K562 (cell line): ENCODE results near the gene PACS1. TPM values are rescaled to one million over a fixed set of nuclear protein-coding genes. Genes with fewer than 3 reads are reported as not detected.
A peak's percentile ranks its signal among the peaks of the same experiment; 100 is the strongest.

ENCODE experiments used
- DPF2 ChIP-seq: fragments of 450-650 bp; IDR thresholded peaks from 2 replicates; pipeline ENCODE4 v1.6.1; 2016
- FOXA3 ChIP-seq, 2 experiments: fragments of 450-650 bp in 1 of 2; sonication (generic) in 1 of 2; formaldehyde crosslinking; IDR thresholded peaks in 1 of 2; conservative IDR thresholded peaks in 1 of 2; 2 replicates each; pipeline versions ENCODE4 v1.4.0 to v1.8.0; 2020 to 2022; ENCODE audit warnings: mild to moderate bottlenecking in 2 of 2, missing genetic modification reagents in 1 of 2
- JUN ChIP-seq, 2 experiments: sonication (generic) in 1 of 2; formaldehyde crosslinking in 1 of 2; IDR thresholded peaks; 2 replicates each; pipeline versions ENCODE4 v1.6.1 to v1.8.0; 2012 to 2022; ENCODE audit warnings: borderline replicate concordance in 2 of 2, mild to moderate bottlenecking in 2 of 2, improper control_type of control experiment in 1 of 2, low read depth in 1 of 2, low read length in 1 of 2, missing genetic modification reagents in 1 of 2
- NR2C2 ChIP-seq, 2 experiments: fragments of 200-800 bp in 1 of 2; sonication (Bioruptor generic) in 1 of 2; sonication (generic) in 1 of 2; formaldehyde crosslinking in 1 of 2; IDR thresholded peaks; 2 replicates each; pipeline versions ENCODE4 v1.6.1 to v1.8.0; 2016 to 2022; ENCODE audit warnings: mild to moderate bottlenecking in 1 of 2, missing compliant biosample characterization in 1 of 2, missing genetic modification characterization in 1 of 2, missing genetic modification reagents in 1 of 2
- PHB2 ChIP-seq: fragments of 450-650 bp; IDR thresholded peaks from 2 replicates; pipeline ENCODE4 v1.6.1; 2017; ENCODE audit warnings: low read depth
- PHF8 ChIP-seq: fragments of 200-600 bp; sonication (generic); IDR thresholded peaks from 2 replicates; pipeline ENCODE4 v1.6.1; 2012; ENCODE audit warnings: mixed run types, mild to moderate bottlenecking, inconsistent platforms, low read length, moderate library complexity, borderline replicate concordance
- RBFOX2 ChIP-seq: fragments of 200-400 bp; formaldehyde crosslinking; IDR thresholded peaks from 2 replicates; pipeline ENCODE4 v1.6.1; 2017; ENCODE audit warnings: low read depth, mild to moderate bottlenecking, low read length, moderate library complexity
- SMAD4 ChIP-seq: fragments of 250-450 bp; sonication (Bioruptor Pico); conservative IDR thresholded peaks from 2 replicates; pipeline ENCODE4 v1.8.0; 2021; ENCODE audit warnings: inconsistent platforms, mild to moderate bottlenecking, moderate library complexity
- TEAD4 ChIP-seq, 2 experiments: sonication (generic) in 1 of 2; formaldehyde crosslinking in 1 of 2; IDR thresholded peaks; 2 replicates each; pipeline versions ENCODE4 v1.6.1 to v1.8.0; 2012 to 2022; ENCODE audit warnings: borderline replicate concordance in 1 of 2, inconsistent platforms in 1 of 2, low read length in 1 of 2, mild to moderate bottlenecking in 1 of 2, missing genetic modification reagents in 1 of 2
- ZNF165 ChIP-seq: fragments of 250-450 bp; sonication (Bioruptor Pico); IDR thresholded peaks from 2 replicates; pipeline ENCODE4 v1.4.0; 2020; ENCODE audit warnings: borderline replicate concordance
- polyA plus RNA-seq, 8 experiments: library from polyadenylated mRNA; depleted of rRNA in 4 of 8; stranded (reverse) in 5 of 8; unstranded in 3 of 8; fragments of >200 nt; fragmentation: Nextera tagmentation in 2 of 8; fragmentation: Illumina TruSeq in 1 of 8; extraction: Ambion mirVana in 2 of 8; extraction: Trizol in 1 of 8; gene quantifications; 2 replicates each; pipeline versions ENCODE4 v1.2.1 to v1.2.3, GENCODE V29; 2011 to 2014; ENCODE audit warnings: inconsistent platforms in 1 of 8, missing spikeins in 1 of 8
- total RNA-seq, 7 experiments: library from RNA; depleted of rRNA in 6 of 7; stranded (reverse); fragments of >200 nt in 6 of 7; fragmentation: Illumina TruSeq in 2 of 7; extraction: Trizol in 2 of 7; gene quantifications; 2 replicates each; pipeline versions ENCODE4 v1.2.1 to v1.2.3, GENCODE V29; 2011 to 2021; ENCODE audit warnings: low replicate concordance in 1 of 7
- TF ChIP-seq, protein P1 (sequence below), 2 experiments: fragments of 450-650 bp in 1 of 2; IDR thresholded peaks; 2 replicates each; pipeline ENCODE4 v1.6.1; 2011 to 2017; ENCODE audit warnings: low read depth in 2 of 2, antibody characterized with exemption in 1 of 2, borderline replicate concordance in 1 of 2, low read length in 1 of 2, mild to moderate bottlenecking in 1 of 2, mixed read lengths in 1 of 2; ENCODE audit not compliant: control insufficient read depth in 1 of 2
- TF ChIP-seq, protein P2 (sequence below): IDR thresholded peaks from 2 replicates; pipeline ENCODE4 v1.6.1; 2011; ENCODE audit warnings: borderline replicate concordance, low read depth, mild to moderate bottlenecking, moderate library complexity, low read length; ENCODE audit not compliant: insufficient read depth, poor library complexity, severe bottlenecking
- TF ChIP-seq, protein P3 (sequence below), 2 experiments: IDR thresholded peaks; 2 replicates each; pipeline ENCODE4 v1.6.1; 2012; ENCODE audit warnings: improper control_type of control experiment in 2 of 2, low read depth in 2 of 2, low read length in 2 of 2, borderline replicate concordance in 1 of 2

Gene PACS1
- total and polyA plus RNA-seq, 9 of the 15 experiments (the other 6 are each of a cell fraction or from before 2014, with no cell fraction given), result 0.34 to 28.1 (median 8.5) TPM

DNA sequence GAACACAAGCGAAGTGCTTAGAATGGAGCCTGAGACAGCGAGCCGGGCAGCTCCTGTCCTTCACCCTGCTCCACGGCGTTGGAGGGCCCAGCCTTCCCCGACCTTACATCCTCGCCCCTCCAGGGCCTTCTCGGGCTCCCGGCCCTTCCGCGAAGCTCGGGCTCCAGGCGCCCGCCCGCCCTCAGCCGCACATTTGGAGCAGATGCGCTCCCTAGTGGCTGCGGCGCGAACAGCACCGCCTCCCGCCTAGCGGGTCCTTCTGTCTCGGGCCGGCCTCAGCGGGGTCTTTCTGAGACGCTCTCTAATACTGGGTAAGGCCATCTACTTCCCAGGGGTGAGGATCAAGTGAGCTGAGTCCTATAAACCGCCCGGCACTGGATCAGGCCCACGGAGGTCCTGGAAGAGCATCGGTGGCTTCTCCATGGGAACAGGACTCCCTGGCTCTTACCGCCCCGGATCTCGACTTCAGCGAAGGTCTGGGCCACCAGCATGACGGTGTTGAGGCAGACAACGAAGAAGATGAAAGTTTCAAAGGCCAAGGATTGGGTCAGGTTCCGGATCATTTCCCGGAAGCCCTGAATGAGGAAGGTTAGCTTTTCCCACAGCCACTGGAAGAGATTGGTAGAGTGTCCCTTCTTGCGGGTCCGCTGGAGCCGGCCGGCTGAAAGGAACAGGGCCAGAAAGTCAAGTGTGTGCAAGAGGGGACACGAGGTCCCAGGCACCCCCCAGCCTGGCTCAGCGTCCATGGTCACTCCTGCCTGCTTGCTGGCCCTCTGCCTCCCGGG lies 47.5 kb upstream of the PACS1 start (continued):
- TF ChIP-seq, protein P1, sequence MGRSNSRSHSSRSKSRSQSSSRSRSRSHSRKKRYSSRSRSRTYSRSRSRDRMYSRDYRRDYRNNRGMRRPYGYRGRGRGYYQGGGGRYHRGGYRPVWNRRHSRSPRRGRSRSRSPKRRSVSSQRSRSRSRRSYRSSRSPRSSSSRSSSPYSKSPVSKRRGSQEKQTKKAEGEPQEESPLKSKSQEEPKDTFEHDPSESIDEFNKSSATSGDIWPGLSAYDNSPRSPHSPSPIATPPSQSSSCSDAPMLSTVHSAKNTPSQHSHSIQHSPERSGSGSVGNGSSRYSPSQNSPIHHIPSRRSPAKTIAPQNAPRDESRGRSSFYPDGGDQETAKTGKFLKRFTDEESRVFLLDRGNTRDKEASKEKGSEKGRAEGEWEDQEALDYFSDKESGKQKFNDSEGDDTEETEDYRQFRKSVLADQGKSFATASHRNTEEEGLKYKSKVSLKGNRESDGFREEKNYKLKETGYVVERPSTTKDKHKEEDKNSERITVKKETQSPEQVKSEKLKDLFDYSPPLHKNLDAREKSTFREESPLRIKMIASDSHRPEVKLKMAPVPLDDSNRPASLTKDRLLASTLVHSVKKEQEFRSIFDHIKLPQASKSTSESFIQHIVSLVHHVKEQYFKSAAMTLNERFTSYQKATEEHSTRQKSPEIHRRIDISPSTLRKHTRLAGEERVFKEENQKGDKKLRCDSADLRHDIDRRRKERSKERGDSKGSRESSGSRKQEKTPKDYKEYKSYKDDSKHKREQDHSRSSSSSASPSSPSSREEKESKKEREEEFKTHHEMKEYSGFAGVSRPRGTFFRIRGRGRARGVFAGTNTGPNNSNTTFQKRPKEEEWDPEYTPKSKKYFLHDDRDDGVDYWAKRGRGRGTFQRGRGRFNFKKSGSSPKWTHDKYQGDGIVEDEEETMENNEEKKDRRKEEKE (IDR thresholded peaks at IDR 0.05; ENCODE audit: borderline replicate concordance in 1 of 2, control insufficient read depth in 1 of 2, low read depth in 2 of 2, low read length in 1 of 2), result no peak
- TF ChIP-seq TEAD4 (IDR thresholded peaks at IDR 0.05; ENCODE audit: low read length) (no peak), TEAD4 (CRISPR knock-in tag; IDR thresholded peaks at IDR 0.05; ENCODE audit: borderline replicate concordance) (no peak), FOXA3 (CRISPR knock-in tag; conservative IDR thresholded peaks at IDR 0.05 in 1 of 2, IDR thresholded peaks at IDR 0.05 in 1 of 2) (no peak), DPF2 (no peak), PHB2 (no peak), RBFOX2 (peak; percentile 73), PHF8 (peak; percentile 38; the same call in 1 of the 2 replicates), JUN (IDR thresholded peaks at IDR 0.05; ENCODE audit: borderline replicate concordance, low read depth, low read length) (no peak), JUN (CRISPR knock-in tag; IDR thresholded peaks at IDR 0.05; ENCODE audit: borderline replicate concordance) (no peak), NR2C2 (CRISPR knock-in tag; IDR thresholded peaks at IDR 0.05) (no peak), NR2C2 (tag; IDR thresholded peaks at IDR 0.05) (no peak), SMAD4 (CRISPR knock-in tag) (0 out of 2 replicates have a peak, but pooled peaks have one; percentile 47), ZNF165 (CRISPR knock-in tag) (no peak)
- TF ChIP-seq, protein P2, sequence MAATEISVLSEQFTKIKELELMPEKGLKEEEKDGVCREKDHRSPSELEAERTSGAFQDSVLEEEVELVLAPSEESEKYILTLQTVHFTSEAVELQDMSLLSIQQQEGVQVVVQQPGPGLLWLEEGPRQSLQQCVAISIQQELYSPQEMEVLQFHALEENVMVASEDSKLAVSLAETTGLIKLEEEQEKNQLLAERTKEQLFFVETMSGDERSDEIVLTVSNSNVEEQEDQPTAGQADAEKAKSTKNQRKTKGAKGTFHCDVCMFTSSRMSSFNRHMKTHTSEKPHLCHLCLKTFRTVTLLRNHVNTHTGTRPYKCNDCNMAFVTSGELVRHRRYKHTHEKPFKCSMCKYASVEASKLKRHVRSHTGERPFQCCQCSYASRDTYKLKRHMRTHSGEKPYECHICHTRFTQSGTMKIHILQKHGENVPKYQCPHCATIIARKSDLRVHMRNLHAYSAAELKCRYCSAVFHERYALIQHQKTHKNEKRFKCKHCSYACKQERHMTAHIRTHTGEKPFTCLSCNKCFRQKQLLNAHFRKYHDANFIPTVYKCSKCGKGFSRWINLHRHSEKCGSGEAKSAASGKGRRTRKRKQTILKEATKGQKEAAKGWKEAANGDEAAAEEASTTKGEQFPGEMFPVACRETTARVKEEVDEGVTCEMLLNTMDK, result peak; percentile 15
- TF ChIP-seq, protein P3, sequence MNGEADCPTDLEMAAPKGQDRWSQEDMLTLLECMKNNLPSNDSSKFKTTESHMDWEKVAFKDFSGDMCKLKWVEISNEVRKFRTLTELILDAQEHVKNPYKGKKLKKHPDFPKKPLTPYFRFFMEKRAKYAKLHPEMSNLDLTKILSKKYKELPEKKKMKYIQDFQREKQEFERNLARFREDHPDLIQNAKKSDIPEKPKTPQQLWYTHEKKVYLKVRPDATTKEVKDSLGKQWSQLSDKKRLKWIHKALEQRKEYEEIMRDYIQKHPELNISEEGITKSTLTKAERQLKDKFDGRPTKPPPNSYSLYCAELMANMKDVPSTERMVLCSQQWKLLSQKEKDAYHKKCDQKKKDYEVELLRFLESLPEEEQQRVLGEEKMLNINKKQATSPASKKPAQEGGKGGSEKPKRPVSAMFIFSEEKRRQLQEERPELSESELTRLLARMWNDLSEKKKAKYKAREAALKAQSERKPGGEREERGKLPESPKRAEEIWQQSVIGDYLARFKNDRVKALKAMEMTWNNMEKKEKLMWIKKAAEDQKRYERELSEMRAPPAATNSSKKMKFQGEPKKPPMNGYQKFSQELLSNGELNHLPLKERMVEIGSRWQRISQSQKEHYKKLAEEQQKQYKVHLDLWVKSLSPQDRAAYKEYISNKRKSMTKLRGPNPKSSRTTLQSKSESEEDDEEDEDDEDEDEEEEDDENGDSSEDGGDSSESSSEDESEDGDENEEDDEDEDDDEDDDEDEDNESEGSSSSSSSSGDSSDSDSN (IDR thresholded peaks at IDR 0.05; ENCODE audit: borderline replicate concordance in 1 of 2, low read depth in 2 of 2, low read length in 2 of 2), result peak; percentile 67 to 78; a peak in 1 of 4 replicates
